Liver (tissue), 3 donors: Measurements from ENCODE around the gene CTNNA1.

ENCODE experiments used
- FOXA1 ChIP-seq: IDR thresholded peaks from 2 replicates; pipeline ENCODE4 v1.6.1; 2016; ENCODE audit warnings: antibody characterized with exemption
- GABPA ChIP-seq, 2 donors: IDR thresholded peaks in 1 of 2; conservative IDR thresholded peaks in 1 of 2; 2 replicates each; pipeline ENCODE4 v1.6.1; 2016; ENCODE audit warnings: antibody characterized with exemption in 2 of 2, mild to moderate bottlenecking in 1 of 2, moderate library complexity in 1 of 2
- NR2F2 ChIP-seq: IDR thresholded peaks from 2 replicates; pipeline ENCODE4 v1.6.1; 2016; ENCODE audit warnings: antibody characterized with exemption
- RAD21 ChIP-seq, 2 donors: IDR thresholded peaks; 2 replicates each; pipeline ENCODE4 v1.6.1; 2016; ENCODE audit warnings: antibody characterized with exemption in 2 of 2, mild to moderate bottlenecking in 2 of 2
- TAF1 ChIP-seq: conservative IDR thresholded peaks from 2 replicates; pipeline ENCODE4 v1.6.1; 2016; ENCODE audit warnings: antibody characterized with exemption, mild to moderate bottlenecking
- YY1 ChIP-seq: IDR thresholded peaks from 2 replicates; pipeline ENCODE4 v1.6.1; 2016; ENCODE audit warnings: antibody characterized with exemption, mild to moderate bottlenecking
- TF ChIP-seq, protein P1 (sequence below): fragments of 150-350 bp; IDR thresholded peaks from 2 replicates; pipeline ENCODE4 v1.5.1; 2017; ENCODE audit warnings: improper control_type of control experiment, low read depth, low read length; ENCODE audit not compliant: missing input control
- TF ChIP-seq, protein P2 (sequence below): IDR thresholded peaks from 2 replicates; pipeline ENCODE4 v1.6.1; 2016; ENCODE audit warnings: antibody characterized with exemption
- TF ChIP-seq, protein P3 (sequence below): IDR thresholded peaks from 2 replicates; pipeline ENCODE4 v1.6.1; 2016; ENCODE audit warnings: antibody characterized with exemption
- TF ChIP-seq, protein P4 (sequence below): IDR thresholded peaks from 2 replicates; pipeline ENCODE4 v1.6.1; 2016; ENCODE audit warnings: antibody characterized with exemption, mild to moderate bottlenecking
- TF ChIP-seq, protein P5 (sequence below): IDR thresholded peaks from 2 replicates; pipeline ENCODE4 v1.6.1; 2016; ENCODE audit warnings: antibody characterized with exemption
- donor health status: healthy.
- donor health status: healthy.

DNA sequence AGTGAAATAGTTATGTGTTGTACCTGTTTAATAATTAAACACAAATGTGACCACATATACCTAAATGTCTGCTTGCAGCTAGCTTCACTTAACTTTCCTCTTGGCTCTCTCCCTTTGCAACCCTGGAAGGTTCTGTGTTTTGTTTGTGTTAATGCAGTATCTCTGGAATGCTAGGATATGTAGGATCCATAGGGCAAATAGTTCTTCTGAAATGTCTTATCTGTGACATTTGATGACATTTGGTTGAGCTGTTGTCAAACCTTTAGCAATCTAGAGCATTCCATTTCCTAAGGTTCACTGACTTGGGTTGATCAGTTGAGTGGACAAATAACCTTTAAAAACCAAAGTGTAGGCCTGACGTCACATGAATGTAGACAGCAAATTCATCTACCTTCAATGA, 21.8 kb downstream of the CTNNA1 start:
- TF ChIP-seq, protein P1, sequence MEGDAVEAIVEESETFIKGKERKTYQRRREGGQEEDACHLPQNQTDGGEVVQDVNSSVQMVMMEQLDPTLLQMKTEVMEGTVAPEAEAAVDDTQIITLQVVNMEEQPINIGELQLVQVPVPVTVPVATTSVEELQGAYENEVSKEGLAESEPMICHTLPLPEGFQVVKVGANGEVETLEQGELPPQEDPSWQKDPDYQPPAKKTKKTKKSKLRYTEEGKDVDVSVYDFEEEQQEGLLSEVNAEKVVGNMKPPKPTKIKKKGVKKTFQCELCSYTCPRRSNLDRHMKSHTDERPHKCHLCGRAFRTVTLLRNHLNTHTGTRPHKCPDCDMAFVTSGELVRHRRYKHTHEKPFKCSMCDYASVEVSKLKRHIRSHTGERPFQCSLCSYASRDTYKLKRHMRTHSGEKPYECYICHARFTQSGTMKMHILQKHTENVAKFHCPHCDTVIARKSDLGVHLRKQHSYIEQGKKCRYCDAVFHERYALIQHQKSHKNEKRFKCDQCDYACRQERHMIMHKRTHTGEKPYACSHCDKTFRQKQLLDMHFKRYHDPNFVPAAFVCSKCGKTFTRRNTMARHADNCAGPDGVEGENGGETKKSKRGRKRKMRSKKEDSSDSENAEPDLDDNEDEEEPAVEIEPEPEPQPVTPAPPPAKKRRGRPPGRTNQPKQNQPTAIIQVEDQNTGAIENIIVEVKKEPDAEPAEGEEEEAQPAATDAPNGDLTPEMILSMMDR = no peak
- TF ChIP-seq, protein P2, sequence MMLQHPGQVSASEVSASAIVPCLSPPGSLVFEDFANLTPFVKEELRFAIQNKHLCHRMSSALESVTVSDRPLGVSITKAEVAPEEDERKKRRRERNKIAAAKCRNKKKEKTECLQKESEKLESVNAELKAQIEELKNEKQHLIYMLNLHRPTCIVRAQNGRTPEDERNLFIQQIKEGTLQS = no peak
- TF ChIP-seq YY1 (no peak), TAF1 (no peak), GABPA (IDR thresholded peaks at IDR 0.05 in 1 of 2, conservative IDR thresholded peaks at IDR 0.05 in 1 of 2) (no peak), RAD21 (IDR thresholded peaks at IDR 0.05) (no peak), NR2F2 (no peak), FOXA1 (no peak)
- TF ChIP-seq, protein P3, sequence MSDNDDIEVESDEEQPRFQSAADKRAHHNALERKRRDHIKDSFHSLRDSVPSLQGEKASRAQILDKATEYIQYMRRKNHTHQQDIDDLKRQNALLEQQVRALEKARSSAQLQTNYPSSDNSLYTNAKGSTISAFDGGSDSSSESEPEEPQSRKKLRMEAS = no peak
- TF ChIP-seq, protein P4, sequence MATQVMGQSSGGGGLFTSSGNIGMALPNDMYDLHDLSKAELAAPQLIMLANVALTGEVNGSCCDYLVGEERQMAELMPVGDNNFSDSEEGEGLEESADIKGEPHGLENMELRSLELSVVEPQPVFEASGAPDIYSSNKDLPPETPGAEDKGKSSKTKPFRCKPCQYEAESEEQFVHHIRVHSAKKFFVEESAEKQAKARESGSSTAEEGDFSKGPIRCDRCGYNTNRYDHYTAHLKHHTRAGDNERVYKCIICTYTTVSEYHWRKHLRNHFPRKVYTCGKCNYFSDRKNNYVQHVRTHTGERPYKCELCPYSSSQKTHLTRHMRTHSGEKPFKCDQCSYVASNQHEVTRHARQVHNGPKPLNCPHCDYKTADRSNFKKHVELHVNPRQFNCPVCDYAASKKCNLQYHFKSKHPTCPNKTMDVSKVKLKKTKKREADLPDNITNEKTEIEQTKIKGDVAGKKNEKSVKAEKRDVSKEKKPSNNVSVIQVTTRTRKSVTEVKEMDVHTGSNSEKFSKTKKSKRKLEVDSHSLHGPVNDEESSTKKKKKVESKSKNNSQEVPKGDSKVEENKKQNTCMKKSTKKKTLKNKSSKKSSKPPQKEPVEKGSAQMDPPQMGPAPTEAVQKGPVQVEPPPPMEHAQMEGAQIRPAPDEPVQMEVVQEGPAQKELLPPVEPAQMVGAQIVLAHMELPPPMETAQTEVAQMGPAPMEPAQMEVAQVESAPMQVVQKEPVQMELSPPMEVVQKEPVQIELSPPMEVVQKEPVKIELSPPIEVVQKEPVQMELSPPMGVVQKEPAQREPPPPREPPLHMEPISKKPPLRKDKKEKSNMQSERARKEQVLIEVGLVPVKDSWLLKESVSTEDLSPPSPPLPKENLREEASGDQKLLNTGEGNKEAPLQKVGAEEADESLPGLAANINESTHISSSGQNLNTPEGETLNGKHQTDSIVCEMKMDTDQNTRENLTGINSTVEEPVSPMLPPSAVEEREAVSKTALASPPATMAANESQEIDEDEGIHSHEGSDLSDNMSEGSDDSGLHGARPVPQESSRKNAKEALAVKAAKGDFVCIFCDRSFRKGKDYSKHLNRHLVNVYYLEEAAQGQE = no peak
- TF ChIP-seq, protein P5, sequence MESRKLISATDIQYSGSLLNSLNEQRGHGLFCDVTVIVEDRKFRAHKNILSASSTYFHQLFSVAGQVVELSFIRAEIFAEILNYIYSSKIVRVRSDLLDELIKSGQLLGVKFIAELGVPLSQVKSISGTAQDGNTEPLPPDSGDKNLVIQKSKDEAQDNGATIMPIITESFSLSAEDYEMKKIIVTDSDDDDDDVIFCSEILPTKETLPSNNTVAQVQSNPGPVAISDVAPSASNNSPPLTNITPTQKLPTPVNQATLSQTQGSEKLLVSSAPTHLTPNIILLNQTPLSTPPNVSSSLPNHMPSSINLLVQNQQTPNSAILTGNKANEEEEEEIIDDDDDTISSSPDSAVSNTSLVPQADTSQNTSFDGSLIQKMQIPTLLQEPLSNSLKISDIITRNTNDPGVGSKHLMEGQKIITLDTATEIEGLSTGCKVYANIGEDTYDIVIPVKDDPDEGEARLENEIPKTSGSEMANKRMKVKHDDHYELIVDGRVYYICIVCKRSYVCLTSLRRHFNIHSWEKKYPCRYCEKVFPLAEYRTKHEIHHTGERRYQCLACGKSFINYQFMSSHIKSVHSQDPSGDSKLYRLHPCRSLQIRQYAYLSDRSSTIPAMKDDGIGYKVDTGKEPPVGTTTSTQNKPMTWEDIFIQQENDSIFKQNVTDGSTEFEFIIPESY = no peak
